Left forelimb (tissue), 1 donor: ENCODE results near the gene ZCCHC4.

Experiments
- DNase-seq: peaks from one replicate; pipeline ENCODE4 v3.0.0-alpha.2; 2018; ENCODE audit warnings: low spot score

The ZCCHC4 gene

DNA sequence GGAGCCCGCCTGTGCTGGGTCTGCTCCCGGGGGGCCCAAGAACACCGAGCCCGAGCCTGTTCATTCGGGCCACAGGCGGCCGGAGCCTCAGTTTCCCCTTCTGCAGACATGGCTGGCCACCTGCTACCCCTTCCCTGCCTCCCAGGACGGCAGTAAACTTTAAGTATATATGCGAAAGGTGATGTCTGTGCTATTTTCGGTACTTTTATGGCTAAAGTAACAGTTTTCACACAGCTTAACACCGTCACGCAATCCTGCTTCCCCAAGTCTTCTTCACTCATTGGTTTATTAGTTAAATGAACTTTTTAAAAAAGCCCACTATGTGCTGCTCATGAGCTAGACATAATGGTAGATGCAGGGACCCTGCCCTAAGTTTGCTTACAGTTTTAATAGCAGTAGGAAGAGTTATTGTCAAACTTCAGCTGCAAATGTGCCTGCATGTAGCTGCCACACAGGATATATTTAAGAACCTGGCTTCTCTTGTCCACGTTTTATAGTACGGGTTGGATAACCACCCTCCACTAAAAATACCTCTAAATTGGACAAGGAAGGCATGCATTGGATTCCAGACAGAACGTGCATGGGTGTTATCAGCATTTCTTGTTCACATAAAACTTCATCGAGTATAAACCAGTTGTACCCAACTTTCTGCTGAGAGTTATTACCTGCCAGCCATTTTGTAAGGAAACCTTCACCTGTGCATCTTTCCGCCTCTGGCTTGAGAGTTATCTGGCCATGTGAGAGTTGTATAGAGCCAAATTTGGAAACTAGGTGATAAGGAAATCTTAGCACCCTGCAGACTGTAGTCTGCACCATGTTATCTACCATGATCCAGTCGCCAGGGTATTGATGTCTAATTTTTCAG, 65.2 kb downstream of the ZCCHC4 start:
- no peak for DNase-seq

DNA sequence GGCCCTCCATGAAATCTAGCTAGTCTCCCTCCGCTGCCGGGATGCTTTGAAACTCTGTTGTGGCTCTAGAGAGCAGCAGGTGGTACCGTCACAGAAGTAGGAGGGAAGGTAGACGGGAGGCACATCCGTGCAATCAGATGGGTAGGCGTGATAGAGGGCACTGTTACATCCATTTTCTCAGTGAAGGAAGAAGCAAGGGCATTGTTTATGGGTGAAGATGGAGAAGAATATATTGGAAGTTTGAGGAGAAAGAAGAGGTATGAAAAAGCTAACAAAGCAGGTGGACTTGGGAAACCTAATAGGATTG, 65.8 kb downstream of the ZCCHC4 start:
- no peak for DNase-seq

GRCh38 chr4:25379591-25379990, 67.0 kb downstream of the ZCCHC4 start:
- DNase-seq, result no peak

GRCh38 chr4:25383647-25384046, 71.1 kb downstream of the ZCCHC4 start:
- no peak for DNase-seq

- DNase-seq, result no peak
These were observed 74.4 kb downstream of the ZCCHC4 start for GRCh38 chr4:25386926-25387325.

GRCh38 chr4:25397305-25397704, 84.7 kb downstream of the ZCCHC4 start:
- no peak for DNase-seq

- no peak for DNase-seq
These were observed 86.9 kb downstream of the ZCCHC4 start for GRCh38 chr4:25399510-25399909.

DNA sequence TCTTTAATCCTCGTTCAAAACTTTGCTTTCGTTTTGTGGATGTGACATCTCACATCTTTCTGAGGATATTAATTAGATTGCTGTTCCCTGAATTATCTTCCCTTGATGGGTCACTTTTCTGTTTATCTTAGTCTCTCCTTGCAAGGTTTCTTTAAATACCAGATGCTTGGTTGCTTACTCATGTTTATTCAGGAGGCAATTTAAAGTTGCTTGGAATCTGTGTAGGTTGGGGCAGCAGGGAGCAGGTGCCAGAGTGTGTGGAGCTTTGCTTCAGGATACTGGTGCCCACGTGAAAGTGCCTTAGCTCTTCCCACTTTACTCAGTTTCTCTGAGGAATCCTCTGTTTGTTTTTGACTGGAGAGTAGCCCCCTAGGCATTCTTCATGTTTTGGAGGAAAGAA, 88.5 kb downstream of the ZCCHC4 start:
- DNase-seq, result no peak

DNA sequence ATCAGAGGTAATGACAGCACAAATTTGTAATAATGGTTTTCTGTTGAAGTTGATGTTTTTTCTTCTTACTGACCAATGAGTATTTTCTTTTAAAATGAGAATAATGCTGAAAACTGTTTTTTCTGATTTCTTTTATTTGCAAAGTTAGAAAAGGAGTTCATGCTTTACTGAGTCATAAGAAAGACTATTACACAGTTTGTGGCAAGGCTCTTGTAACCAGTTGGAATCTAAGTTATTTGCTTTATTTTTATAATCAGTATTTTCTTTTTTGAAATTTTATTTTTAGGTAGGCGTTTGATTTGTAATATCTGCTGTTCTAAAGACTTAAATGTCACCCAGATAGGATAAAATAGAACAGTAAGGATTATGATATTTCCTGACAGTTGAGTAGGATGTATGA, 89.9 kb downstream of the ZCCHC4 start:
- DNase-seq, result no peak

GRCh38 chr4:25403699-25404098, 91.1 kb downstream of the ZCCHC4 start:
- no peak for DNase-seq

GRCh38 chr4:25405453-25405852, 92.9 kb downstream of the ZCCHC4 start:
- DNase-seq, result no peak

- no peak for DNase-seq
These were observed 93.6 kb downstream of the ZCCHC4 start for GRCh38 chr4:25406081-25406692.

DNA sequence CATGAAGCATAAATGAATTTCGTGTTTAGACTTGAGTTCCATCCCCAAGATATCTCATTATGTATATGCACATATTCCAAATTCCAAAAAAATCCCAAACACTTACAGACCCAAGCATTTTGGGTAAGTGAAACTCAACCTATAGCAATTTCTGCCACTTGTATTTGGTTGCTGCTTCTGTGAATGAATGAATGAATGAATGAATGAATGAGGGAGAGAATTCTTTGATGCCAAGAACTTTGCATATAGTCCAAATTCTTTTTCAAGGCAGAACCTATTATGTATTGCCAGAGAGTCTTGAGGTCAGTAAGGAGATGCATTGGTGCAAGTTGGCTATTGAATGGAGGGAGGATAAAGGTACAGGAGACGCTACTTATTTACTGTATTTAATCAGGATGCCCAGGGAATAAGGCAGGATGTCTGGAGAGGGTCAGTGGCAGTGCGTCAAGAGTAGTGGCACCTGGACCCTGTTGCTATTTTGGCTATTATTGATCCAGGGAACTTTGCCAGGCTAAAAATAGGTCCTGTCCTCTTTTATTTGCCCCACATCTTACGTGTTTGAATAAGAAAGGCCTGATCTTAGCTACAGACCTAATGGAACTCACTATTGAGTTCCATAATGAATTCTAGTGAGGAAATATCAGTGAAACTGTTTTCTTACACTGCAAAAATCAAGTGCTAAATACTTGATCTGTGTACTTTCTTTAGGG, 98.4 kb downstream of the ZCCHC4 start:
- no peak for DNase-seq

DNA sequence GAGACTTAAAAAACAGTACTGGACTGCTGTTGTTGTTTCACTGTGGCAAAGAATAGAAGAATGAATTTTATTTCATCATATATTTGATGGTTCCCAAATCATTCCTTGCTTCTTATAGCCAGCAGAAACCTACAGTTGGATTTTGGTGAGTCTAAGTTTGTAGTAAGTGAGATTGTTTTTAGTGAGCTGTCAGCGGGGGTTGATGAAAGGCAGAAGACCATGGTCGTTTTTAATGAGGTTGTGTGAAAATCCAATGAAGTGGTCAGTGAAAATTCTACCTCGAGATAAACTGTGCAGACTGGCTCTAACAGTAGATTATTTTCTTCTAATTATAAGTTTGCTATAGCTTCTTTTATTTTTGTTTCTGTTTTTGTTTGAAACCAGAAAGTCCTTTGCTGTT, 100.7 kb downstream of the ZCCHC4 start:
- no peak for DNase-seq

GRCh38 chr4:25417014-25417413, 104.4 kb downstream of the ZCCHC4 start:
- no peak for DNase-seq
